Nephron (organoid): ENCODE data around the gene USH2A.

ENCODE experiments used
- H3K27ac Mint-ChIP-seq, 3 experiments: 2 replicates each; pipeline ENCODE4 v1.8.0; 2020; ENCODE audit warnings: mixed read lengths in 3 of 3, mild to moderate bottlenecking in 2 of 3, moderate library complexity in 1 of 3
- H3K27me3 Mint-ChIP-seq: 2 replicates; pipeline ENCODE4 v1.8.0; 2021; ENCODE audit warnings: low read depth, mild to moderate bottlenecking, moderate library complexity, mixed read lengths
- H3K36me3 Mint-ChIP-seq: 2 replicates; pipeline ENCODE4 v1.8.0; 2020; ENCODE audit warnings: low read depth, mixed read lengths
- H3K4me1 Mint-ChIP-seq: 2 replicates; pipeline ENCODE4 v1.8.0; 2020; ENCODE audit warnings: mixed read lengths
- H3K4me3 Mint-ChIP-seq, 3 experiments: 2 replicates each; pipeline ENCODE4 v1.8.0; 2020; ENCODE audit warnings: mild to moderate bottlenecking in 3 of 3, mixed read lengths in 3 of 3, moderate library complexity in 2 of 3
- H3K9me3 Mint-ChIP-seq: 2 replicates; pipeline ENCODE4 v1.8.0; 2020; ENCODE audit warnings: mixed read lengths
- TF ChIP-seq, protein P1 (sequence below), 3 experiments: fragments of 200-600 bp; sonication (generic); IDR thresholded peaks; one replicate each; pipeline ENCODE4 v1.5.0; 2021; ENCODE audit warnings: antibody characterized with exemption in 3 of 3; ENCODE audit not compliant: unreplicated experiment in 3 of 3

The USH2A gene

DNA sequence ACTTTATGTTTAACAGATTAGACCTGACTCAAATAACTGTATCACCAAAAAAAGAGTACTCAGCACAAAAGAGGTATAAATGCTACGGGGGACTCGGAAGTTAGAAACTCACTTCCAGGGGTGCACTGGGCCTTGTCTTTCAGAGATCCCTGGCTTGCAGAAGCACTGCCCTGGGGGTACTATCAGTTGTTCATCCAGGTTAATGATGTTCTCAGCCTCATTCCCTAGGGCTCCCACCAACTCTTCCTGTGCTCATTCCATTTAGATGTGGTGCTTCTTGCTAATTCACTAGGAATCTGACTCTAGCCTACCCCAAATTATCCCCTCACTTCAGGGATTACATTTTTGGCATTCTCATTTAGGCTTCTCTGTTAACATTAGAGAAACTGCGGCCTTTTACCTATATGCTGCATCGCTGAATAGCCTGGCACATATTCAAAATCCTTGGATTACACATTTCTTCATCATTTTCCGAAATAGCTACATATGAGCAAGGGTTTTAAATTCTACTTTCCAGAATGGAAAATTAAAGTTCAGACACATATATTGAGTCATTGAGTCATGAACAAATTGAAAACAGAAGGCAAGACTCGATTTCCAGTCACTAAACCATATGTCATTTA lies 517.6 kb downstream of the USH2A start:
- Mint-ChIP-seq H3K4me3 (no peak overlapping the region), H3K4me1 (no peaks in the 10 kb centered on the region), H3K36me3 (no peaks in the 10 kb centered on the region), H3K27ac (no peak overlapping the region), H3K9me3 (no peaks in the 10 kb centered on the region), H3K27me3 (no peaks in the 10 kb centered on the region)
- TF ChIP-seq, protein P1, sequence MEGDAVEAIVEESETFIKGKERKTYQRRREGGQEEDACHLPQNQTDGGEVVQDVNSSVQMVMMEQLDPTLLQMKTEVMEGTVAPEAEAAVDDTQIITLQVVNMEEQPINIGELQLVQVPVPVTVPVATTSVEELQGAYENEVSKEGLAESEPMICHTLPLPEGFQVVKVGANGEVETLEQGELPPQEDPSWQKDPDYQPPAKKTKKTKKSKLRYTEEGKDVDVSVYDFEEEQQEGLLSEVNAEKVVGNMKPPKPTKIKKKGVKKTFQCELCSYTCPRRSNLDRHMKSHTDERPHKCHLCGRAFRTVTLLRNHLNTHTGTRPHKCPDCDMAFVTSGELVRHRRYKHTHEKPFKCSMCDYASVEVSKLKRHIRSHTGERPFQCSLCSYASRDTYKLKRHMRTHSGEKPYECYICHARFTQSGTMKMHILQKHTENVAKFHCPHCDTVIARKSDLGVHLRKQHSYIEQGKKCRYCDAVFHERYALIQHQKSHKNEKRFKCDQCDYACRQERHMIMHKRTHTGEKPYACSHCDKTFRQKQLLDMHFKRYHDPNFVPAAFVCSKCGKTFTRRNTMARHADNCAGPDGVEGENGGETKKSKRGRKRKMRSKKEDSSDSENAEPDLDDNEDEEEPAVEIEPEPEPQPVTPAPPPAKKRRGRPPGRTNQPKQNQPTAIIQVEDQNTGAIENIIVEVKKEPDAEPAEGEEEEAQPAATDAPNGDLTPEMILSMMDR (IDR thresholded peaks at IDR 0.05; ENCODE audit: unreplicated experiment in 3 of 3) = no peak

DNA sequence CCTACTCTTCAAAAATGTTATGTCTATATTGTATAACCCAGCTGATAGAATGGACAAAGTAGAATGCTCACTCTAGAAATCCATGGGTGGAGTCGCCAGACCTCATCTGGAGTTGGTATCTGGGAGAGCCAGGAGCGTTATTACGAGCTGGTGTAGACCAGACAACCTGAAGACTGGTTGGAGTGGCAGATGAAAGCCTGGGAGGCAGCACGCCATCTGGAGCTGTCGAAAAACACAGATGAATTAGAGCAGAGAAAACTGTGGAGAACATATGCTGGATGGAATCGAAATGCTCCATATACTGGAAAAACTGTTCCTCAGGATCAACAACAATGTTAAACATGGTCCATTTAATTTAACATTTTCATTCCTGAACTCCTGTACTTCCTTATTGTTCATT lies 522.6 kb downstream of the USH2A start:
- TF ChIP-seq, protein P1 (IDR thresholded peaks at IDR 0.05; ENCODE audit: unreplicated experiment in 3 of 3) = no peak
- Mint-ChIP-seq H3K27ac (no peak overlapping the region), H3K27me3 (peaks cover 4% of the 10 kb centered on the region), H3K4me3 (no peak overlapping the region), H3K36me3 (no peaks in the 10 kb centered on the region), H3K4me1 (no peaks in the 10 kb centered on the region), H3K9me3 (no peaks in the 10 kb centered on the region)

DNA sequence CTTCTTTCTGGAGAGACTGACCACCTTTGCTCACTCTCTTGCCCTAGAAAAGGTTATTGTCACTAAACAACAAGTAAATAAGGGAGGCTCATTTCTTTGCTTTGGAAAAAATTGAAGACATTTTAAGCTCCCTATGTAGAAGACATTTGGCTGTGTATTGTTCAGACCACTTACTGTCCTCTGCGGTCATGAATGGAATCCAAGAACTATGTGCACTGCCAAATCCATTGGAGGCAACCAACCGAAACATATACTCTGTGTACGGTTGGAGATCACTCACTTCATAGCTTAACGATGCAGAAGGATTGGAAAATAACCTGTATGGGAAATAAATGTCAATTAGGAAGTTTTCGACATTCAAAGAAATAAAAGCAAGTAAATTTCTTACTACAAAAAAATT lies 523.3 kb downstream of the USH2A start:
- Mint-ChIP-seq H3K27me3 (peaks cover 4% of the 10 kb centered on the region), H3K4me3 (no peak overlapping the region), H3K4me1 (no peaks in the 10 kb centered on the region), H3K27ac (no peak overlapping the region), H3K9me3 (no peaks in the 10 kb centered on the region), H3K36me3 (no peaks in the 10 kb centered on the region)
- TF ChIP-seq, protein P1 (IDR thresholded peaks at IDR 0.05; ENCODE audit: unreplicated experiment in 3 of 3) = no peak

DNA sequence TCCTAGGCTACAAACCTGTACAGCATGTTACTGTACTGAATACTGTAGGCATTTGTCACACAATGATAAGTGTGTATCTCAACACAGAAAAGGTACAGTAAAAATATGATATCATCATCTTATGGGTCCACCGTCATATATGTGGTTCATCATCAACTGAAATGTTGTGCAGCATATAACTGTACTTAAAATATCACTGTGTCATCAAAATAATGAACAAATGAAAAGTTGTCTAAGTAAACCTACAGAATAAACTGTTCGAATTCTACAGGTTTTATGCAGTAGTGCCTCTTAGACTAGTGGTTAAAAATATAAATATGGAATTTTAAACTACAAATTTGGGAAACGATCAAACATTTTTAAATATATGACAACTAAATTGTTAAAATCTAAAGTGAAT lies 527.4 kb downstream of the USH2A start:
- Mint-ChIP-seq H3K27ac (no peak overlapping the region), H3K36me3 (no peaks in the 10 kb centered on the region), H3K4me1 (peaks cover 11% of the 10 kb centered on the region), H3K27me3 (peaks cover 12% of the 10 kb centered on the region), H3K9me3 (no peaks in the 10 kb centered on the region), H3K4me3 (no peak overlapping the region)
- TF ChIP-seq, protein P1 (IDR thresholded peaks at IDR 0.05; ENCODE audit: unreplicated experiment in 3 of 3) = no peak

DNA sequence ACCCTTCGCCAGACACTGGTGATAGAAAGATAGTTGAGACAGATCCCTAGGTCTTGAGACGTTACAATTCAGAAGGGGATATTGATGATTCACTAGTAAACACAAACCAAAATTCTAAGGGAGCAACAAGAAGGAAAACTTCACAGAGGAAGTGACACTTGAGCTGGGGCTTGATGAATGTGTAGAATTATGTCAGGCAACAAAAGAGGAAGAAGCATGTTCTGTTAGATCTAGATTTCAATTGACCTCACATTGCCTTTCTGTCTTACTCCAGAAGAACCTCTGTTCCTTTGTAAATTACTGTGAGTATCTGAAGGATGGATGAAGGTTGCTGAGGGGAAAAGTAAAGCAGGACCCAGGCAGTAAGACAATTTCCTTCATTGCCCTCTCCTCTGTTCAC lies 528.0 kb downstream of the USH2A start:
- TF ChIP-seq, protein P1 (IDR thresholded peaks at IDR 0.05; ENCODE audit: unreplicated experiment in 3 of 3) = no peak
- H3K36me3 Mint-ChIP-seq = no peaks in the 10 kb centered on the region
- no peaks in the 10 kb centered on the region for H3K9me3 Mint-ChIP-seq
- no peak overlapping the region for H3K27ac Mint-ChIP-seq
- peaks cover 17% of the 10 kb centered on the region for H3K4me1 Mint-ChIP-seq
- peaks cover 13% of the 10 kb centered on the region for H3K27me3 Mint-ChIP-seq
- no peak overlapping the region for H3K4me3 Mint-ChIP-seq

DNA sequence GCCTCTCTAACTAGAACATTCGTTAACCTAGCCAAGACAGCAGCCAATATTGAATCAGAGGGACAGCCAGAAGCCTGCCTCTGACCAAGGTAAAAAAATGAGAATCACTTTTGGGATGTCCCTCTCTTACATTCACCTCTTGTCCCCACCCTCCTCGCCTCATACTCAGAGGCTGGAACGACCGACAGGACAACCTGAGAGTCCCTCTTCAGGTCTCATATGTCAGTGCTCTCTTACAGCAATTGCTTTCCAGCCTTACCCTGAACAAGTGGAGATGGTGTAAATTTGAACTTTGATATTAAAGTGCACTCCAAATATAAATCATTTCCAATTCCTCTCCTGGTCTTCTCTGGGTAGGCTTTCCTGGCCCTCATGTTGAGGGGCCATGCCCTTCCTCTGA lies 528.6 kb downstream of the USH2A start:
- Mint-ChIP-seq H3K36me3 (no peaks in the 10 kb centered on the region), H3K27me3 (peaks cover 13% of the 10 kb centered on the region), H3K9me3 (no peaks in the 10 kb centered on the region), H3K27ac (no peak overlapping the region), H3K4me3 (no peak overlapping the region), H3K4me1 (peaks cover 19% of the 10 kb centered on the region)
- TF ChIP-seq, protein P1 (IDR thresholded peaks at IDR 0.05; ENCODE audit: unreplicated experiment in 3 of 3) = no peak
